Measurements from ENCODE around the gene PEMT. TPM values are rescaled to one million over a fixed set of nuclear protein-coding genes. Genes with fewer than 3 reads are reported as not detected.

The PEMT gene
- total RNA-seq, 1 experiment from 2014 or later: 29.5 TPM

DNA sequence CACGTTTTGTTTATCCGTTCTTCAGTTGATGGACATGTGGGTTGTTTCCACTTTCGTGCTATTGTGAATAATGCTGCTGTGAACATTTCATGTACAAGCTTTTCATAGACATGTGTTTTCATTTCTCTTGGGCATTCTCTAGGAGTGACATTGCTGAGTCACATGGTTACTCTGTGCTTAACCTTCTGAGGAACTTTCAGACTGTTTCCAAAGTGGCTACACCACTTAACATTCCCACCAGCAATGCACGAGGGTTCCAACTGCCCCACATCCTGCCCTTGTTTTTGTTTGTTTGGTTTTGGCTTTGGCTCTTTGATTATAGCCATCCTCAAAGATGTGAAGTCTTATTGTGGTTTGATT is 14.2 kb upstream of the PEMT start:
- peaks cover 4% of the 10 kb centered on the region for H3K36me3 Mint-ChIP-seq (ENCODE audit: insufficient read depth, unreplicated experiment)
- H3K9me3 Mint-ChIP-seq (ENCODE audit: unreplicated experiment): no peaks in the 10 kb centered on the region
- Histone ChIP-seq H3K4me1 (no peaks in the 10 kb centered on the region), H3K27me3 (replicated peaks; ENCODE audit: control insufficient read depth, insufficient read depth, low read length) (no peaks in the 10 kb centered on the region), H3K36me3 (ENCODE audit: control insufficient read depth, insufficient read depth, low read length) (no peaks in the 10 kb centered on the region), H3K4me3 (ENCODE audit: low read depth, low read length) (no peak overlapping the region), H3K9me3 (no peaks in the 10 kb centered on the region)
- no peaks in the 10 kb centered on the region for H3K4me1 Mint-ChIP-seq (ENCODE audit: low read depth, unreplicated experiment)
- no peak overlapping the region for H3K4me3 Mint-ChIP-seq (ENCODE audit: unreplicated experiment)
- no peak for DNase-seq
- TF ChIP-seq, protein P1, sequence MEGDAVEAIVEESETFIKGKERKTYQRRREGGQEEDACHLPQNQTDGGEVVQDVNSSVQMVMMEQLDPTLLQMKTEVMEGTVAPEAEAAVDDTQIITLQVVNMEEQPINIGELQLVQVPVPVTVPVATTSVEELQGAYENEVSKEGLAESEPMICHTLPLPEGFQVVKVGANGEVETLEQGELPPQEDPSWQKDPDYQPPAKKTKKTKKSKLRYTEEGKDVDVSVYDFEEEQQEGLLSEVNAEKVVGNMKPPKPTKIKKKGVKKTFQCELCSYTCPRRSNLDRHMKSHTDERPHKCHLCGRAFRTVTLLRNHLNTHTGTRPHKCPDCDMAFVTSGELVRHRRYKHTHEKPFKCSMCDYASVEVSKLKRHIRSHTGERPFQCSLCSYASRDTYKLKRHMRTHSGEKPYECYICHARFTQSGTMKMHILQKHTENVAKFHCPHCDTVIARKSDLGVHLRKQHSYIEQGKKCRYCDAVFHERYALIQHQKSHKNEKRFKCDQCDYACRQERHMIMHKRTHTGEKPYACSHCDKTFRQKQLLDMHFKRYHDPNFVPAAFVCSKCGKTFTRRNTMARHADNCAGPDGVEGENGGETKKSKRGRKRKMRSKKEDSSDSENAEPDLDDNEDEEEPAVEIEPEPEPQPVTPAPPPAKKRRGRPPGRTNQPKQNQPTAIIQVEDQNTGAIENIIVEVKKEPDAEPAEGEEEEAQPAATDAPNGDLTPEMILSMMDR (IDR thresholded peaks at IDR 0.05; ENCODE audit: insufficient read depth in 1 of 2, low read depth in 1 of 2, low read length in 1 of 2, severe bottlenecking in 1 of 2, unreplicated experiment in 1 of 2): no peak
- intact Hi-C loops (cut with micrococcal nuclease; ENCODE audit: unreplicated experiment): no loop called here
- no peaks in the 10 kb centered on the region for H3K27me3 Mint-ChIP-seq (ENCODE audit: insufficient read depth, unreplicated experiment)
- ChIA-PET POLR2A (no interaction called here), CTCF (no interaction called here)
- no TSS peak for BruUV-seq (replicated peaks)
- H3K27ac Mint-ChIP-seq (ENCODE audit: unreplicated experiment): no peak overlapping the region

DNA sequence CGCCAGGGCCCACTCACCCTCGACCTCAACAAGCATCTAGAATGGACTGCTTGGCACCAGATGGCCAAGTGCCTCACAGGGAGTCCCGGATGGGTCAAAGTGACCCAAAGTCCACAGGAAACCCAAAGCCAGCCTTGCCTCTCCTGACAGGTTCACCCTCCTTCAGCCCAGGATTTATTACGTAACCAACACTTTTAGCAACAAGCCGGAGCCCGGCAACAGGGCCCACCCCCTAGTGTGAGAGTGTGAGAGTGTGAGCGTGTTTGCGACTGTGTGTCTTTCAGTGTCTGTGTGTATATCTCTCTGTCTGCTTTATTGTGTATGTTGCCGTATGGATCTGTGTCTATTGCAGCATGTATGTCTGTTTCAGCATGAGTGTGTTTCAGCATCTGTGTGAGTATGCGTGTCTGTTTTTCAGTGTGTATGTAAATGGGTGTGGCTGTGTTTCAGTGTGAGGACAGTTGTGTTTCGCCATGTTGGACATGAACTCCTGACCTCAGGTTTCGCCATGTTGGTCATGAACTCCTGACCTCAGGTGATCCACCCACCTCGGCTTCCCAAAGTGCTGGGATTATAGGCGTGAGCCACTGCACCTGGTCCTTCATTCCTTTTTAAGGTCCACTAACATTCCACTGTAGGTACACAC is 13.7 kb upstream of the PEMT start:
- Mint-ChIP-seq H3K36me3 (ENCODE audit: insufficient read depth, unreplicated experiment) (peaks cover 4% of the 10 kb centered on the region), H3K4me1 (ENCODE audit: low read depth, unreplicated experiment) (no peaks in the 10 kb centered on the region), H3K9me3 (ENCODE audit: unreplicated experiment) (no peaks in the 10 kb centered on the region), H3K27ac (ENCODE audit: unreplicated experiment) (no peak overlapping the region), H3K4me3 (ENCODE audit: unreplicated experiment) (no peak overlapping the region), H3K27me3 (ENCODE audit: insufficient read depth, unreplicated experiment) (no peaks in the 10 kb centered on the region)
- no TSS peak for BruUV-seq (replicated peaks)
- ChIA-PET POLR2A (no interaction called here), CTCF (no interaction called here)
- TF ChIP-seq, protein P1 (IDR thresholded peaks at IDR 0.05; ENCODE audit: insufficient read depth in 1 of 2, low read depth in 1 of 2, low read length in 1 of 2, severe bottlenecking in 1 of 2, unreplicated experiment in 1 of 2): no peak
- no peaks in the 10 kb centered on the region for H3K27me3 ChIP-seq (replicated peaks; ENCODE audit: control insufficient read depth, insufficient read depth, low read length)
- no peaks in the 10 kb centered on the region for H3K4me1 ChIP-seq
- H3K4me3 ChIP-seq (ENCODE audit: low read depth, low read length): no peak overlapping the region
- no peaks in the 10 kb centered on the region for H3K36me3 ChIP-seq (ENCODE audit: control insufficient read depth, insufficient read depth, low read length)
- H3K9me3 ChIP-seq: no peaks in the 10 kb centered on the region
- DNase-seq: no peak
- intact Hi-C loops (cut with micrococcal nuclease; ENCODE audit: unreplicated experiment): no loop called here

DNA sequence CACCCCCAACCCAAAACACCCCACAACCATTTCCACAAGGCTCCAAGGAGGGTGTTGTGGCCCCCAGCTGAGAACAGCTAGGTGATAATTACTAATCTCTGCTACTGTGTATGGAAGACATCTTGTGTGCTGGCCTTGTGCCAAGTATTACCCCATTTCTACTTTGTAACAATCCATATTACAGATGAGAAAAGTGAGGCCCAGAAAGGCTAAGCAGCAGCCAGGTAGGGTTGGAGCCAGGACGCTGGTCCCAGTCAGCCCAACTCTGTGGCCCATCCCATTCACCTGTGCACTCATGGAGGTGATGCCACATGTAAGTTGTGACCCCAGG is 12.4 kb upstream of the PEMT start:
- Mint-ChIP-seq H3K4me1 (ENCODE audit: low read depth, unreplicated experiment) (no peaks in the 10 kb centered on the region), H3K27me3 (ENCODE audit: insufficient read depth, unreplicated experiment) (no peaks in the 10 kb centered on the region), H3K4me3 (ENCODE audit: unreplicated experiment) (no peak overlapping the region), H3K27ac (ENCODE audit: unreplicated experiment) (no peak overlapping the region), H3K9me3 (ENCODE audit: unreplicated experiment) (no peaks in the 10 kb centered on the region), H3K36me3 (ENCODE audit: insufficient read depth, unreplicated experiment) (peaks cover 1% of the 10 kb centered on the region)
- Histone ChIP-seq H3K9me3 (no peaks in the 10 kb centered on the region), H3K36me3 (ENCODE audit: control insufficient read depth, insufficient read depth, low read length) (no peaks in the 10 kb centered on the region), H3K27me3 (replicated peaks; ENCODE audit: control insufficient read depth, insufficient read depth, low read length) (no peaks in the 10 kb centered on the region), H3K4me1 (no peaks in the 10 kb centered on the region), H3K4me3 (ENCODE audit: low read depth, low read length) (no peak overlapping the region)
- DNase-seq: no peak
- ChIA-PET CTCF (no interaction called here), POLR2A (no interaction called here)
- intact Hi-C loops (cut with micrococcal nuclease; ENCODE audit: unreplicated experiment): no loop called here
- BruUV-seq (replicated peaks): no TSS peak
- TF ChIP-seq, protein P1 (IDR thresholded peaks at IDR 0.05; ENCODE audit: insufficient read depth in 1 of 2, low read depth in 1 of 2, low read length in 1 of 2, severe bottlenecking in 1 of 2, unreplicated experiment in 1 of 2): no peak
